ENCODE data around the gene DAPK1. TPM values are rescaled to one million over a fixed set of nuclear protein-coding genes. Genes with fewer than 3 reads are reported as not detected.

Gene DAPK1
- polyA plus RNA-seq, 1 of the 3 experiments (the other 2 are of a cell fraction): 0.61 TPM

- no peak overlapping the region for H3K4me3 ChIP-seq (ENCODE audit: low read depth in 2 of 2, low read length in 1 of 2)
- no peaks in the 10 kb centered on the region for H4K20me1 ChIP-seq (ENCODE audit: insufficient read depth)
- H3F3A ChIP-seq (replicated peaks; ENCODE audit: insufficient read depth): no peaks in the 10 kb centered on the region
- no peaks in the 10 kb centered on the region; the same call in 1 of the 2 replicates for H3K27me3 ChIP-seq (ENCODE audit: insufficient read depth)
- no peak overlapping the region for H3K4me2 ChIP-seq
- no peak for TF ChIP-seq YY1 (IDR thresholded peaks at IDR 0.05; ENCODE audit: low read depth)
- TF ChIP-seq POLR2AphosphoS5 (IDR thresholded peaks at IDR 0.05; ENCODE audit: low read depth, low read length): no peak
- TF ChIP-seq GABPA (IDR thresholded peaks at IDR 0.05; ENCODE audit: low read depth): no peak
- no peak for TF ChIP-seq TCF12 (IDR thresholded peaks at IDR 0.05)
- no peak for TF ChIP-seq FOSL2 (IDR thresholded peaks at IDR 0.05; ENCODE audit: borderline replicate concordance, low read depth)
- TF ChIP-seq SIN3A (IDR thresholded peaks at IDR 0.05; ENCODE audit: borderline replicate concordance, low read depth, low read length): no peak
- TF ChIP-seq RCOR1 (IDR thresholded peaks at IDR 0.05; ENCODE audit: low read length): no peak
- TF ChIP-seq RXRA (IDR thresholded peaks at IDR 0.05; ENCODE audit: borderline replicate concordance, low read depth): no peak
- TF ChIP-seq MEF2A (IDR thresholded peaks at IDR 0.05; ENCODE audit: borderline replicate concordance, low read depth): no peak
- TF ChIP-seq PBX3 (IDR thresholded peaks at IDR 0.05): no peak
- no peak for TF ChIP-seq JUND (IDR thresholded peaks at IDR 0.05)
- no peak for TF ChIP-seq TAF1 (IDR thresholded peaks at IDR 0.05; ENCODE audit: borderline replicate concordance, low read depth, low read length)
- TF ChIP-seq MAX (IDR thresholded peaks at IDR 0.05; ENCODE audit: low read depth): no peak
- no peaks in the 10 kb centered on the region for H3K9me3 ChIP-seq
- ChIA-PET CTCF (interaction anchor here (0.7 to 2.6 kb wide), 4 partner anchors 16 to 321 kb away, joined by 3 to 12 read pairs (median 6); partner anchors contain the start of gene DAPK1), POLR2A (interaction anchor here (0.6 kb wide), 1 partner anchor 159 kb away, joined by 5 read pairs; no protein-coding TSS in a partner anchor)
- H3K9ac ChIP-seq: no peak overlapping the region
- H2AFZ ChIP-seq (ENCODE audit: low read depth): no peak overlapping the region
- 89% methylated on average over 11 of the region's 16 CpGs for WGBS (ENCODE audit: low lambda C conversion rate)
- H3K4me1 ChIP-seq (ENCODE audit: control insufficient read depth in 1 of 2, insufficient read depth in 2 of 2, low read depth in 1 of 2, low read length in 1 of 2): no peaks in the 10 kb centered on the region; a peak in 2 of 4 replicates
- H3K27ac ChIP-seq (ENCODE audit: low read depth in 2 of 2, low read length in 1 of 2): no peak overlapping the region
- no peaks in the 10 kb centered on the region for H3K36me3 ChIP-seq (replicated peaks in 1 of 2; ENCODE audit: control insufficient read depth in 1 of 2, insufficient read depth in 2 of 2, low read length in 1 of 2)
- no peaks in the 10 kb centered on the region for H3K79me2 ChIP-seq (ENCODE audit: insufficient read depth)
- no peak for DNase-seq
- no peaks in the 10 kb centered on the region for H3K9me2 ChIP-seq
Observed at GRCh38 chr9:87657893-87658292, 160.2 kb downstream of the DAPK1 start.

- ChIA-PET POLR2A (no interaction called here), CTCF (interaction anchor here (0.9 to 2.6 kb wide), 4 partner anchors 110 to 321 kb away, joined by 3 to 10 read pairs (median 4); no protein-coding TSS in a partner anchor)
- no peaks in the 10 kb centered on the region for H3K36me3 ChIP-seq (replicated peaks in 1 of 2; ENCODE audit: control insufficient read depth in 1 of 2, insufficient read depth in 2 of 2, low read length in 1 of 2)
- H3K4me2 ChIP-seq: no peak overlapping the region
- H3K27ac ChIP-seq (ENCODE audit: low read depth in 2 of 2, low read length in 1 of 2): no peak overlapping the region
- H3K9me3 ChIP-seq: no peaks in the 10 kb centered on the region
- H3K4me3 ChIP-seq (ENCODE audit: low read depth in 2 of 2, low read length in 1 of 2): no peak overlapping the region
- no peaks in the 10 kb centered on the region; the same call in 1 of the 2 replicates for H3K27me3 ChIP-seq (ENCODE audit: insufficient read depth)
- no peaks in the 10 kb centered on the region for H3K79me2 ChIP-seq (ENCODE audit: insufficient read depth)
- H3K9me2 ChIP-seq: no peaks in the 10 kb centered on the region
- TF ChIP-seq FOXM1 (IDR thresholded peaks at IDR 0.05; ENCODE audit: low read depth) (no peak), TEAD4 (IDR thresholded peaks at IDR 0.05; ENCODE audit: borderline replicate concordance, insufficient read depth) (no peak), FOXJ3 (CRISPR knock-in tag; IDR thresholded peaks at IDR 0.05) (no peak), POLR2AphosphoS5 (IDR thresholded peaks at IDR 0.05; ENCODE audit: low read depth, low read length) (no peak), NRF1 (IDR thresholded peaks at IDR 0.05; ENCODE audit: low read depth, low read length) (no peak), IRF3 (IDR thresholded peaks at IDR 0.05; ENCODE audit: low read depth, low read length) (no peak), PBX3 (IDR thresholded peaks at IDR 0.05) (no peak), RAD21 (IDR thresholded peaks at IDR 0.05; ENCODE audit: low read length) (no peak), SIN3A (IDR thresholded peaks at IDR 0.05; ENCODE audit: borderline replicate concordance, low read depth, low read length) (no peak), GATA2 (CRISPR knock-in tag; IDR thresholded peaks at IDR 0.05) (no peak)
- no peaks in the 10 kb centered on the region for H4K20me1 ChIP-seq (ENCODE audit: insufficient read depth)
- WGBS (ENCODE audit: low lambda C conversion rate): 75% methylated on average over 2 of the region's 3 CpGs
- no peak overlapping the region for H2AFZ ChIP-seq (ENCODE audit: low read depth)
- DNase-seq: no peak
- H3K9ac ChIP-seq: no peak overlapping the region
- H3F3A ChIP-seq (replicated peaks; ENCODE audit: insufficient read depth): no peaks in the 10 kb centered on the region
- no peaks in the 10 kb centered on the region; a peak in 2 of 4 replicates for H3K4me1 ChIP-seq (ENCODE audit: control insufficient read depth in 1 of 2, insufficient read depth in 2 of 2, low read depth in 1 of 2, low read length in 1 of 2)
Observed at GRCh38 chr9:87658511-87658910, 160.8 kb downstream of the DAPK1 start.

Data from SK-N-SH (cell line).